ENCODE data around the gene NSMCE4A.
A peak's percentile ranks its signal among the peaks of the same experiment; 100 is the strongest.
"Not testable (repeated sequence)": the region's sequence is repeated elsewhere in the genome, so short reads cannot be mapped to it uniquely, and the experiment has no call there.

NSMCE4A gene

DNA sequence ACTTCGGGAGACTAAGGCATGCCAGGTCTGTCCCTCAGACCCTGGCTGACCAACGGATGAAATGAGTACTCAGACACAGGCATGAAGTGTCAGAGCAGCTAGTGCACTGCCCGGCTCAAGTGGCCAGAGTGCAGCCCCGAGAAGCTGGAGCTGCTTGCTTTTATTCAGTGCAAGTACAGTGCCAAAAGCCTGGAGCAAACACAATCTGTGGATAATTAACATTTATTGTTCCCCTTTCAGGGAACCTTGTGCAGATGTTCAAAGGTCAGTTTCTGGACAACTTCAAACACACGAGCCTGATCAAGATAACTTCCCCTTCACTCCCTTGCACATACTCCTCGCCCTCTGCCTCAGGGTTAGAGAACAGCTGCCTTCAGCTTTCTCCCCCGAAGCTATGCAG is 39.3 kb downstream of the NSMCE4A start:
- no peak for DNase-seq (ENCODE audit: low spot score)

DNA sequence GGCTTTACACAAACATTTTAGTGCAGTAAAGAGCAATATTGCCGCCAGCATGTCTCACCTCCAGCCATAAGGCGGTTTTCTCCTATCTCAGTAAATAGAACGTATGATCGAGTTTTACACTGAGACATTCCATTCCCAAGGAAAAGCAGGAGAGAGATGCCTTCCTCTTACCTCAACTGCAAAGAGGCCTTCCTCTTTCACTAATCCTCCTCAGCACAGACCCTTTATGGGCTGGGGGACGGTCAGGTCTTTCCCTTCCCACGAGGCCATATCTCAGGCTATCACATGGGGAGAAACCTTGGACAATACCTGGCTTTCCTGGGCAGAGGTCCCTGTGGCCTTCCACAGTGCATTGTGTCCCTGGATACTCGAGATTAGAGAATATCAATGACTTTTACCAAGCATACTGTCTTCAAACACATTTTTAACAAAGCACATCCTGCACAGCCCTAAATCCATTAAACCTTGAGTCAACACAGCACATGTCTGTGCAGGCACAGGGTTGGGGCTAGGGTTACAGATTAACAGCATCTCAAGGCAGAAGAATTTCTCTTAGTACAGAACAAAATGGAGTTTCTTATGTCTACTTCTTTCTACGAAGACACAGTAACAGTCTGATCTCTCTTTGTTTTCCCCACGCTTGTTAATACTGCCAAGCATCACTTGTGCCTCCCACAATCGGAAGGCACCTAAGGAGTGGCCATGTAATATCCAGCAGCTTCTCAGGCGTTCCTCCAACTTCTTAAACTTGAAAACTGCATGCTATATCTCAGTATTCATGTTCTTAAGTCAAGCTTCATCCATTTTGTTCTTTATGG is 44.5 kb downstream of the NSMCE4A start:
- DNase-seq (ENCODE audit: low spot score) = not testable (repeated sequence)

DNA sequence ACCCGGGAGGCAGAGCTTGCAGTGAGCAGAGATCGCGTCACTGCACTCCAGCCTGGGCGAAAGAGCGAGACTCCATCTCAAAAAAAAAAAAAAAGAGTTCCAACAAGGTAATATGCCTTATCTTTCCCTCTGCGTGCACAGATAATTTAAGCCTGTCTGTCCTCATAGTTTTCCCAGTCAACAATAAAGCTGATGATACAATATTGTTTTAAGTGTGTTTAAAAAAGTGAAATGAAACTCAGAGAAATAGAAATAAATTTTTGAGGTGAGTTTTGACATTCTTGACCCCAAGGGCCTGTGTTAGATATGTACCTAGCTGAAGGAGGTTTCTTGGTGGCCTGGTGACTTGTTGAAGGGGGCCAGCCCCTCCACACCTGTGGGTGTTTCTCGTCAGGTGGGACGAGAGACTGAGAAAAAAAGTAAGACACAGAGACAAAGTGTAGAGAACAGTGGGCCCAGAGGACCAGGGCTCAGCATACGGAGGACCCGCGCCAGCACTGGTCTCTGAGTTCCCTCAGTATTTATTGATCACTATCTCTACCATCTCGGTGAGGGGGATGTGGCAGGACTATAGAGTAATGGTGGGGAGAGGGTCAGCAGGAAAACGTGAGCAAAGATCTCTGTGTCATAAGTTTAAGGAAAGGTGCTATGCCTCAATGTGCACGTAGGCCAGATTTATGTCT is 45.3 kb downstream of the NSMCE4A start:
- DNase-seq (ENCODE audit: low spot score) = not testable (repeated sequence)

DNA sequence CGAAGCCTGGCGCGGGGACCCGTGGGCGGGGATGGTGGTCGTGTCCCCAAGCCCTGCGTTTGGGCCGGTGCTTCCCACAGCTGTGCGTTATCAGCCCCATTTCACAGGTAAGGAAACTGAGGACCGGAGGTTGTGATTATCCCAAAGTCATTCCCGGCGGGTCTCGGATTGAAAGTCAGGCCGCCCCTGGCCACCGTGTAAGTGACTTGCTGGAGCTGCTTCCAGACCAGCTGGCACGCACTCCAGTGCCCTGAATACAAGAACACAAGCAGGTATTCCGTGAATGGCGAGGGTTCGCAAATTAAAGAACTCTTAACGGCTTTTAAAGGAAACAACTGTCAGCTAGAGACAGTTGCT is 46.5 kb downstream of the NSMCE4A start:
- no peak for DNase-seq (ENCODE audit: low spot score)

DNA sequence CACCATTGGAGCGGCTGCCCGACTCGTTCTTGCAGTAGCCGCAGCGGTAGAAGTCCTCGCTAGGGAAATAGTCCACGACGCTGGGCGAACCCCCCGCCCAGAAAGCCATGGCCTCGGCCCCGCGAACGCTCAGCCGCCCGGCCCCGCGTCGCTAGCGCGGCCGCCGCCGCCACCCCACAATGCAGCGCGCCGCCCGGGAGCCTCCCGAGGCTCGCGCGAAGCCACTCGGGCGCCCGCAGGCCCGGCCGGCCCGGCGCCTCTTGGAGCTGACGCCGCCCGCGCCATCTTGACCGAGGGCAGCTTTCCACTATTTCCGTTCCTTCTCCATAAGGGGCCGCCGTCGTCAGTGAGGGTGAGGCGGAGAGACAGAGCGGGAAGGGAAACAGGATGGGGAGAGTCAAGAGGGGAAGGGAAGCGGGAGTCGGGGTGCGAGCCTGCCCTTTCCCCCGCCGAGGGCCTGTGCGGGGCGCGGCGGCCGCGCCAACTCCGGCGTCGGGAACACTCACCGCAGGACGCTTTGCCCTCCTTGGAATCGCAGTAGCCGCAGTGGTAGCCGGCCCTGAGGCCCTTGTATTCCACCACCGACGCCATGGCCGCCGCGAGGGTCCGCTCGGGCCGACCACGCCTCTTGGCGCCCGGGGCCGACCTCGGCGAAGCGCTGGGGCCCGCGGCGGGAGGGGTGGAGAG is 47.0 kb downstream of the NSMCE4A start, which contains the start of gene ATE1:
TSS of gene ATE1 (minus strand) at position 191 of the 687 bp plus-strand sequence. CDS start at position 109, 82 bp downstream.
- DNase-seq (ENCODE audit: low spot score) = peak; percentile 94

DNA sequence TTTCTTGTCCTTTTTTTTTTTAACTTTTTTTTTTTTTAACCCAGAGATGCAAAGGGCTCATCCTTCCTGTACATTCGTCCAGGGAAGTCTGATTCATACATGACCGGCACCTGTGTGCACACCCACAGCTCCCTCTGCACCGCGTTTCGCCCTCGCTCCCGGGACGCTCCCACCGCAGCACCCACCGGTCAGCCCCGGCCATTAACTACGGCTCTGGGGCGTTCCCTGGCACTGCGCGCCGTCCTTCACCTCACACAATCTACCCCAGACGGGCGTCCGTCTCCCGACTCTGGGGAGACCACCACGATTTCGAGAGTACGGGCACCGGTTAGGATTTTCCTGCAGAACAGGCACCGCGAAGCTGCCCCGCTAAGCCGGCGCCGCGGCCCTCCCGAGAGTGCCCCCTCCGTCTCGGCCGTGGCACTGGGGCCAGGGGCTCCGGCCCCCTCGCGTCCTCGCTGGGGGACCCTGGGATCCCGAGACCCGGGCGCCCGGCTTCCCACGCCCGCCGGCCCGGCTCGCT is 47.6 kb downstream of the NSMCE4A start:
- peak; percentile 75 for DNase-seq (ENCODE audit: low spot score)

DNA sequence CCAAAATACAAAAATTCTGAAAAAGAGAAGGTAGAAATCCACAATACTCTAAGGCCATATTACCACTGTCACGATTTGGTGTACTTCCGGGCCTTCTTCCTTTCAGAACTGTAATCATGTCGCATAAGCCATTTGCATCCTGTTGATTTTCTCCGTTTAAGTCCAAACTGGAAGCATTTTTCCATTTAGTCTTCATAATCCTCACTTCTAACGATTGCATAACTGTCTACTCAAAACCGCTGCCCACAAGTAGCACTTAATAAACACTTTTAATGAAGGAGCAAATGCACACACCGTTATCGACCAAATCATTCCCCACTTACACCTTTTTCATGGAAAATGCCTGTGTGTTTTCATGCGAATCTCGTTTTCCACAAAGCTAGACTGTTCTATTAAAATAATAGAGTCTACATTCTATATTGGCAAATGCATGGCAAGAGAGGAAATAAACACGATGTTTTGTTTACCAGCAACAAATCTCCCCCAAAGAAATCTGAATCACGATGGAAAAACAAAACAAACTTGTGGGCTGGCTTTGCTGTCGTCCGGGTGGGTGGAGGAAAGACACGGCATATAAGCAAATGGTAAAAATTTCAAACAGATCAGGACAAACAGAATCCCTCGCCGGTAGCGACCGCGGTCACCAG is 48.2 kb downstream of the NSMCE4A start:
- DNase-seq (ENCODE audit: low spot score) = peak; percentile 27

DNA sequence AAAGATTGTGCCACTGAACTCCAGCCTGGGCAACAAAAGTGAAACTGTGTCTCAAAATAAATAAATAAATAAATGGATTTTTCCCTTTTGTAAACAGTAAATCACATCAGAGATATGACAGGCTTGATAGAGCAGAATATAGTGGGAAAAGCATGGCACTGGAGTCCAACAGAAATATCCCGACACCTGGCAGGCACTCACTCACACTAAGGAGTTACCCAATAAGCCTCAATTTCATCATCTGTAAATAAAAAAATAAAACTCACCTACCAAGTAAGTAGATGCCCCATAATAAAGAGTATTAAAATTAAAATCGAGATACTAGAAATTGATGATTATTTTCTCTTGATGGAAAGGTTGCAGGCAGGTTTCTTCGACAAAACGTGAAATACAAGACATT is 48.9 kb downstream of the NSMCE4A start:
- no peak for DNase-seq (ENCODE audit: low spot score)

DNA sequence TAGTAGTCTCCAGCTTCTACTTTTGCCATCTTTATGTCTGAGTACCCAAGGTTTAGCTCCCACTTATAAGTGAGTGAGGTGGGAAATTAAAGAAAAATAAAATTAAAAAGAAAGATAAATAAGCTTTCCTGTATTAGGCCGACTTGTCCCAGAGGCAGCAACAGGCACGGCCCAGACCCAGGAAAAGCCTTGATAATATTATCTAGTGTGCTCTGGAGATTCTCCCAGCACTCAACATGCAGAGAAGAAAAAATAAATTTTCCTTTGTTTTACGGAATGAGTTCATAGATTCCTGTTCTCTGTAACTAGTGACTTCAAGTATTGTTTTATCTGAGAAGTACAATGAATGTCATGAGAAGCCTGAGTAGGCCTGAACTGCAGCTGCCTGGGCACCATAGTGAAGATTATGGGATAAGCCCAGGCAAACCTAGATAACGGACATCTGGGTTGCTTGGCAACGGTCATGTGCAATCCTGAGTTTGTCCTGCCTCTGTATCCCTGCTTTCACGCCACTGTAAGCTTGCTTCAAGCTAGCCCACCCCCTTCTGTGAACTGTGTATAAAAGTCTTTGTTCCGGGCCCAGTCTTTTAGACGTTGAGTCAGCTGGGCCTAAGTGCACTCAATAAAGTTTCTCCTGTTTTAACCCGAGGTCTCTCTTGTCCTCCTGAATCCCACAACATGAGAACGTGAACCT is 53.6 kb downstream of the NSMCE4A start:
- DNase-seq (ENCODE audit: low spot score) = no peak

DNA sequence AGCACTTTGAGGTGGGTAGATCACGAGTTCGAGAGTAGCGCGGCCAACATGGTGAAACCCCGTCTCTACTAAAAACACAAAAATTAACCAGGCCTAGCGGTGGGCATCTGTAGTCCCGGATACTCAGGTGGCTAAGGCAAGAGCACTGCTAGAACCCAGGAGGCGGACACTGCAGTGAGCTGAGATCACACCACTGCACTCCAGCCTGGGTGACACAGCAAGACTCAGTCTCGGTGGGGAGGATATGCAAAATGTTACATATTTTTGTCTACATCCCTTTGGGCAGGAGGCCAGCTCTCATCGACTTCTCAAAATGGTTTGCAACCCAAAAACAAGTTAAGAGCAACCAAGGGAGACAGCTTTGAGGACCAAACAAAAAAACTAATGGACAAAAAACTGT is 55.4 kb downstream of the NSMCE4A start:
- DNase-seq (ENCODE audit: low spot score) = no peak

DNA sequence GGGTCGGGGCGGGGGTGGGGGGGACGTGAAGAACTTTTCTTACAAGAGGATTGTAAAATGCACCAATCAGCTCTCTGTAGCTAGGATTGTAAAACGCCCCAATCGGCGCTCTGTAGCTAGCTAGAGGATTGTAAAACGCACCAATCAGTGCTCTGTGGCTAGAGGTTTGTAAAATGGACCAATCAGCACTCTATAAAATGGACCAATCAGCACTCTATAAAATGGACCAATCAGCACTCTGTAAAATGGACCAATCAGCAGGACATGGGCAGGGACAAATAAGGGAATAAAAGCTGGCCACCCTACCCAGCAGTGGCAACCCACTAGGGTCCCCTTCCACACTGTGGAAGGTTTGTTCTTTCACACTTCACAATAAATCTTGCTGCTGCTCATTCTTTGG is 56.2 kb downstream of the NSMCE4A start:
- DNase-seq (ENCODE audit: low spot score) = not testable (repeated sequence)

DNA sequence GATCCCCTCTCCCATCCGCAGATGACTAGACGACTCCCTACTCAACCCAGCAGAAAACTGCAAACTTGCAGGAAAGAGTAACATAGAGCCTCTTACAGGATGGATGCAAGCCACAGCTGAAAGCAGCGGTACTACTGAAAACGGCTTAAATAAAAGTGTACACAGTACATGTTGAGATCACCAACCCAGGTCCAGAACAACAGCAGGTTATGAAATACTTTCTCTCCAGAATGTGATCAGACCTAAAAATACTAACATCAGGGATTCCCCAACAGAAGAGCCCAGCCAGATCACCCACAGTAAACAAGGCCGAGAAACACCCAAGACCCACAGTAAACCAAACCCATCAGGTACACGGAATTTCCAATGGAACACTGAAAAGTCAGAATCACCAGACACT is 60.4 kb downstream of the NSMCE4A start:
- DNase-seq (ENCODE audit: low spot score) = no peak

DNA sequence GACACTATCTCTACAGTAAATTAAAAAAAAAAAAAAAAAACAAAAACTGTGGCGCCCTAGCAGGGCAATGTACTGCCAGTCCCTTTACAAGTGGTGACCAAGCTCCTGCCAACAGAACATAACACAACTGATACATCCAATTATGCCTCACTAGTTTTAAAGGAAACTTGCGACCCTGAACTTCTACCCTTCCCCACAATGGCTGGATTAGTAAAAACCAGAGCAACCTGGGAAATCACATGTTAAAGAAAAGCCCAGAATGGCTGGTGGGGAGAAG is 63.7 kb downstream of the NSMCE4A start:
- no peak for DNase-seq (ENCODE audit: low spot score)

DNA sequence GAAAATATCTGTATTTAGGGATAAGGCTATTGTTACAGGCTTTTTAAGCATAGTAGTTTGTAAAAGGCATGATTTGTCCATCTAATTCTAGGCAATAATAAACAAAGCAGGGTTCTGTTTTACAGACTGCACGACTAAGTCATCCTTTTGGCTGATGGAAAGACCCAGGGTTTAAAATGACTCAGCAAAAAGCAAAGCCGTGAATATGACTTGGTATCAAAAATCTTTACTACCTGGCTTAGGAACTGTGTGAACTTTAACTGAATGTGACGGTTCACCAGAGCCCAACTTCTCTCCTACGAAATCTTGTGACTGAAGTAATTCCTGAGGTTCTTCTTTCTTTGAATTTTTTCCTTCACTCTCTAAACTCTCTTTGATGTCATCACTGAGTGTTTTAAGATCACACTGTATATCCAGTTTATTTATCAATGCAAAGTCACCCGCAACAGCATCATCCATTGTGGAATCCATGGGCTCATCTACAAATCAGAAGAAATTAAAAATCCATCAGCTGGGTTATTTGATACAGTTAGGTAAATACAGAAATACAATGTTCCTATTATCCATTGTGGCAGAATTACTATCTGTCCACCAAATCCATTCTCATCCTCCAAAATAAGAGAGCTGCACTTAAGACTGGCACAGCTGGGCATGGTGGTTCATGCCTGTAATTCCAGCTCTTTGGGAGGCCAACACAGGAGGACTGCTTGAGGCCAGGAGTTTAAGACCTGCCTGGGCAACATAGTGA is 64.2 kb downstream of the NSMCE4A start:
- DNase-seq (ENCODE audit: low spot score) = no peak

All from iPS-NIHi11 (cell line).